ENCODE measurements around the gene MBP.

The MBP gene

GRCh38 chr18:77061946-77062517 is 70.6 kb downstream of the MBP start:
- H3K27ac ChIP-seq (ENCODE audit: low read depth, low read length): peak overlapping the region; percentile 12
- H3K4me1 ChIP-seq (ENCODE audit: control insufficient read depth in 5 of 5, insufficient read depth in 5 of 5, low read length in 5 of 5): peaks cover 3 to 65% (median 31%) of the 10 kb centered on the region in 5 donors

GRCh38 chr18:77061281-77061945 is 71.2 kb downstream of the MBP start:
- peaks cover 0 to 8% (median 4%) of the 10 kb centered on the region in 5 donors for H3K36me3 ChIP-seq (ENCODE audit: control insufficient read depth in 5 of 5, insufficient read depth in 5 of 5, low read length in 5 of 5)
- H3K9me3 ChIP-seq (ENCODE audit: control insufficient read depth in 5 of 5, low read length in 5 of 5): no peaks in the 10 kb centered on the region
- H3K4me3 ChIP-seq (ENCODE audit: low read depth in 1 of 5, low read length in 5 of 5): no peak overlapping the region
- no peak overlapping the region for H3K9ac ChIP-seq (ENCODE audit: low read length in 5 of 5)
- peaks cover 9 to 65% (median 34%) of the 10 kb centered on the region in 5 donors for H3K4me1 ChIP-seq (ENCODE audit: control insufficient read depth in 5 of 5, insufficient read depth in 5 of 5, low read length in 5 of 5)
- H3K27me3 ChIP-seq (ENCODE audit: control insufficient read depth in 5 of 5, insufficient read depth in 4 of 5, low read length in 5 of 5): no peaks in the 10 kb centered on the region
- peak overlapping the region; percentile 12 for H3K27ac ChIP-seq (ENCODE audit: low read depth, low read length)

More at GRCh38 chr18:77061946-77062517, 70.6 kb downstream of the MBP start:
- Histone ChIP-seq H3K9ac (ENCODE audit: low read length in 5 of 5) (no peak overlapping the region), H3K27me3 (ENCODE audit: control insufficient read depth in 5 of 5, insufficient read depth in 4 of 5, low read length in 5 of 5) (no peaks in the 10 kb centered on the region), H3K9me3 (ENCODE audit: control insufficient read depth in 5 of 5, low read length in 5 of 5) (no peaks in the 10 kb centered on the region), H3K36me3 (ENCODE audit: control insufficient read depth in 5 of 5, insufficient read depth in 5 of 5, low read length in 5 of 5) (peaks cover 0 to 8% (median 4%) of the 10 kb centered on the region in 5 donors), H3K4me3 (ENCODE audit: low read depth in 1 of 5, low read length in 5 of 5) (no peak overlapping the region)

- no peak overlapping the region for H3K4me3 ChIP-seq (ENCODE audit: low read depth in 1 of 5, low read length in 5 of 5)
- H3K27me3 ChIP-seq (ENCODE audit: control insufficient read depth in 5 of 5, insufficient read depth in 4 of 5, low read length in 5 of 5): no peaks in the 10 kb centered on the region
- peaks cover 9 to 68% (median 39%) of the 10 kb centered on the region in 5 donors for H3K4me1 ChIP-seq (ENCODE audit: control insufficient read depth in 5 of 5, insufficient read depth in 5 of 5, low read length in 5 of 5)
- H3K27ac ChIP-seq (ENCODE audit: low read depth, low read length): no peak overlapping the region
- no peaks in the 10 kb centered on the region for H3K9me3 ChIP-seq (ENCODE audit: control insufficient read depth in 5 of 5, low read length in 5 of 5)
- H3K36me3 ChIP-seq (ENCODE audit: control insufficient read depth in 5 of 5, insufficient read depth in 5 of 5, low read length in 5 of 5): peaks cover 0 to 8% (median 4%) of the 10 kb centered on the region in 5 donors
- H3K9ac ChIP-seq (ENCODE audit: low read length in 5 of 5): no peak overlapping the region
These were observed 72.4 kb downstream of the MBP start for GRCh38 chr18:77060151-77060550.

- no peak overlapping the region for H3K4me3 ChIP-seq (ENCODE audit: low read depth in 1 of 5, low read length in 5 of 5)
- H3K36me3 ChIP-seq (ENCODE audit: control insufficient read depth in 5 of 5, insufficient read depth in 5 of 5, low read length in 5 of 5): peaks cover 0 to 8% (median 2%) of the 10 kb centered on the region in 5 donors
- H3K9me3 ChIP-seq (ENCODE audit: control insufficient read depth in 5 of 5, low read length in 5 of 5): no peaks in the 10 kb centered on the region
- H3K4me1 ChIP-seq (ENCODE audit: control insufficient read depth in 5 of 5, insufficient read depth in 5 of 5, low read length in 5 of 5): peaks cover 9 to 68% (median 47%) of the 10 kb centered on the region in 5 donors
- H3K27me3 ChIP-seq (ENCODE audit: control insufficient read depth in 5 of 5, insufficient read depth in 4 of 5, low read length in 5 of 5): no peaks in the 10 kb centered on the region
- no peak overlapping the region for H3K27ac ChIP-seq (ENCODE audit: low read depth, low read length)
- no peak overlapping the region for H3K9ac ChIP-seq (ENCODE audit: low read length in 5 of 5)
These were observed 73.2 kb downstream of the MBP start for GRCh38 chr18:77059294-77059916.

- no peaks in the 10 kb centered on the region for H3K9me3 ChIP-seq (ENCODE audit: control insufficient read depth in 5 of 5, low read length in 5 of 5)
- H3K9ac ChIP-seq (ENCODE audit: low read length in 5 of 5): peak overlapping the region in 1 of 5 donors; percentile 50
- no peaks in the 10 kb centered on the region for H3K27me3 ChIP-seq (ENCODE audit: control insufficient read depth in 5 of 5, insufficient read depth in 4 of 5, low read length in 5 of 5)
- peaks cover 9 to 75% (median 56%) of the 10 kb centered on the region in 5 donors for H3K4me1 ChIP-seq (ENCODE audit: control insufficient read depth in 5 of 5, insufficient read depth in 5 of 5, low read length in 5 of 5)
- H3K36me3 ChIP-seq (ENCODE audit: control insufficient read depth in 5 of 5, insufficient read depth in 5 of 5, low read length in 5 of 5): peaks cover 0 to 8% (median 0%) of the 10 kb centered on the region in 5 donors
- peak overlapping the region in 3 of 5 donors; percentile 27 to 44 (median 31) for H3K4me3 ChIP-seq (ENCODE audit: low read depth in 1 of 5, low read length in 5 of 5)
- no peak overlapping the region for H3K27ac ChIP-seq (ENCODE audit: low read depth, low read length)
These were observed 74.2 kb downstream of the MBP start for GRCh38 chr18:77058290-77058835.

- H3K36me3 ChIP-seq (ENCODE audit: control insufficient read depth in 5 of 5, insufficient read depth in 5 of 5, low read length in 5 of 5): peaks cover 0 to 3% (median 0%) of the 10 kb centered on the region in 5 donors
- peak overlapping the region in 3 of 5 donors; percentile 3 to 46 (median 10) for H3K9ac ChIP-seq (ENCODE audit: low read length in 5 of 5)
- peak overlapping the region in 2 of 5 donors; percentile 6 to 46 for H3K4me3 ChIP-seq (ENCODE audit: low read depth in 1 of 5, low read length in 5 of 5)
These were observed 75.6 kb downstream of the MBP start for GRCh38 chr18:77057006-77057395.

DNA sequence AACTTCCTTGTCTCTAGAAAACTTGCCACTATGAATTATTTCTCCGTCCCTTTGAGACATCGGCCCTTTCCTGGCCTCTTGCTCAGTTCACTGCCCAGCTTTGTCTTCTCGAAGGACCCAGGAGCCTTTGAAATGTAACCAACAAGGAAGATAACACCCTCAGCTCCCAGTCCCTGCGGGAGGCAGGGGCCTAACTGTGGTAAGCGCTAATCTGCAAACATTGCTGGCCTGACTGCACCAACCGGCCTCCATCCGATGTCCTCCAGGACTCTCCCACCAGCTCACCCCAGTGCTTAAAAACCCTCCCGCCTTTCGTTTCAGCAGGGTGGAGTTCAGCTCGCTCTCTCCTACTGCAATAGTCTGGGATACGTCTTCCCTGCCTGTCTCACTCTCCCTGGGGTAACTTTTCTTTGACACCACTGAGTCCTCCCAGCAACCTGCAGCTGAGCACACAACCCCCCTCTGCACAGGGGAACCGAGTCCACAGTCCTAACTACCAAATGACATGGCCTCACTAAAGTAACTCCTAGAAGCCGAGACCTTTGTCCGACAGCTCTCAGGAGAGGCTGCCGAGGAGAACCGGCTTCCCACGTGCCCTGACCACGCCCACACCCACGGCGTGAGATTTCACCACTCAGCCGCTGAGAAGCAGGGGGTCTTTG is 76.1 kb downstream of the MBP start:
- Histone ChIP-seq H3K36me3 (ENCODE audit: control insufficient read depth in 5 of 5, insufficient read depth in 5 of 5, low read length in 5 of 5) (no peaks in the 10 kb centered on the region), H3K27ac (ENCODE audit: low read depth, low read length) (peak overlapping the region; percentile 76), H3K9me3 (ENCODE audit: control insufficient read depth in 5 of 5, low read length in 5 of 5) (no peaks in the 10 kb centered on the region), H3K4me1 (ENCODE audit: control insufficient read depth in 5 of 5, insufficient read depth in 5 of 5, low read length in 5 of 5) (peaks cover 9 to 72% (median 59%) of the 10 kb centered on the region in 5 donors), H3K9ac (ENCODE audit: low read length in 5 of 5) (peak overlapping the region in 3 of 5 donors; percentile 10 to 46 (median 25)), H3K27me3 (ENCODE audit: control insufficient read depth in 5 of 5, insufficient read depth in 4 of 5, low read length in 5 of 5) (no peaks in the 10 kb centered on the region), H3K4me3 (ENCODE audit: low read depth in 1 of 5, low read length in 5 of 5) (peak overlapping the region in 3 of 5 donors; percentile 3 to 46 (median 6))

More at GRCh38 chr18:77057006-77057395, 75.6 kb downstream of the MBP start:
- no peaks in the 10 kb centered on the region for H3K27me3 ChIP-seq (ENCODE audit: control insufficient read depth in 5 of 5, insufficient read depth in 4 of 5, low read length in 5 of 5)
- no peaks in the 10 kb centered on the region for H3K9me3 ChIP-seq (ENCODE audit: control insufficient read depth in 5 of 5, low read length in 5 of 5)
- H3K27ac ChIP-seq (ENCODE audit: low read depth, low read length): peak overlapping the region; percentile 76
- peaks cover 9 to 76% (median 62%) of the 10 kb centered on the region in 5 donors for H3K4me1 ChIP-seq (ENCODE audit: control insufficient read depth in 5 of 5, insufficient read depth in 5 of 5, low read length in 5 of 5)

DNA sequence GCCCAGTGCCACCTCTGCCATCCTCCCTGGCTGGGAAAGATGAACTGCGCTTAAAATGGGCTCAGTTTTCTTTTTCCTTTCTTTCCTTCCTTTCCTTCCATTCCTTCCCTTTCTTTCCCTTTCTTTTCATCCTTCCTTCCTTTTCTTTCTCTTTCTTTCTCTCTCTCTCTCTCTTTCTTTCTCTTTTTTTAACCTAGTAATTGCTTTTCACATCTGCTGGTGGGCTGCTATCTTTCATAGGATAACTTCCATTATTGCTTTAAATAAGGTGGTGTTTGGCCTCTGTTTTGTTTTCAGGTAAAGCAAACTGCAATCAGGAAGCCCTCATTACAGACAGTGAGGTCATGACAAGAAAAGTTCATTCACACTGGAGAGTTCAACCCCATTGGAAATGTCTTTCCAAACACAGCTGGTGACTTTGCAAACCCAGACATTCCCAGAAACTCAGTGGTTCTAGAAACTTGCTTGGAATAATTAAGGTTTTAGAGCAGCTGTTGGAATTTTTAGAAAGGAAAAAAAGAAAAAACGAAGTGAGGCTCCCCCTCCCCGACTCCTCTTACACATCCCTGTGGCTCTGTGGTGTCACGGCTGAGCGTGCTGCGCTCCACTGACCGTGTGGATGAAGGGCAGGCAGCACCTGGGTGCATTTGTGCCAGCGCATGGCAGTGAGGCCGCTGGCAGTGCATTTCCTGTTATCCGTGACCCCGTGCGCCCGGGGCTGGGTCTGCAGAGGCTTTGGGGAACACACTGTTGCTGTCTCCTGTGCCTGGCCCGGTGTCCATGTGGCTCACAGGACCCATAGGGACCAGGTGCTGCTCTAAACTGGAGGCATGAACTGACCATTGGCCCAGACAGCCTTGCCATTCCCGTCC is 76.9 kb downstream of the MBP start:
- H3K27ac ChIP-seq (ENCODE audit: low read depth, low read length): peak overlapping the region; percentile 76
- H3K4me1 ChIP-seq (ENCODE audit: control insufficient read depth in 5 of 5, insufficient read depth in 5 of 5, low read length in 5 of 5): peaks cover 9 to 66% (median 57%) of the 10 kb centered on the region in 5 donors
- no peaks in the 10 kb centered on the region for H3K9me3 ChIP-seq (ENCODE audit: control insufficient read depth in 5 of 5, low read length in 5 of 5)
- no peaks in the 10 kb centered on the region for H3K36me3 ChIP-seq (ENCODE audit: control insufficient read depth in 5 of 5, insufficient read depth in 5 of 5, low read length in 5 of 5)
- H3K9ac ChIP-seq (ENCODE audit: low read length in 5 of 5): peak overlapping the region in 2 of 5 donors; percentile 22 to 25
- H3K4me3 ChIP-seq (ENCODE audit: low read depth in 1 of 5, low read length in 5 of 5): no peak overlapping the region
- no peaks in the 10 kb centered on the region for H3K27me3 ChIP-seq (ENCODE audit: control insufficient read depth in 5 of 5, insufficient read depth in 4 of 5, low read length in 5 of 5)

Data from subcutaneous abdominal adipose tissue (tissue), 5 donors.